Astrocyte (in vitro differentiated cells and primary cell): ENCODE data around the gene CRACDL.

ENCODE experiments used
- EZH2 ChIP-seq: IDR thresholded peaks from 2 replicates; pipeline ENCODE4 v1.6.1; 2012; ENCODE audit warnings: mild to moderate bottlenecking, low read length, inconsistent platforms; ENCODE audit not compliant: insufficient read depth
- TF ChIP-seq, protein P1 (sequence below): IDR thresholded peaks from 2 replicates; pipeline ENCODE4 v1.5.1; 2011; ENCODE audit warnings: low read depth, mild to moderate bottlenecking, inconsistent platforms, low read length, moderate library complexity; ENCODE audit not compliant: insufficient read depth

DNA sequence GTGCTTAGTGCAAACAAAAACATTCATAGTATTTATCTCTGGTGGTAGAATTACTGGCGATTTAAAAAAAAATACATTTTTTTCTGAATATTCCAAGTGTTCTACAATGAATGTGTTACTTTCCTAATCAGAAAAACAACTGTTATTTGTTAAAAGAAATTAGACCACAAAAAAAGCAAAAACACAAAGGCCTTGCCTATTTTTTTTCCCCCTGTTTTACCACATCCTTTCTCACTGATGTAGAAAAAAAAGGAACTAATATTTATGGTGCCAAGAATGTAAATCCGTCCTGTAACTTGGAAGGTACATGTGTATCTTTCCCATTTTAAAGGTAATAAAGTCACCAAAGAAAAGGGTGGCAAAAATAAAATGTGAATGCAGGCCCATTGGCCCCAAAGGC is 176.7 kb downstream of the CRACDL start:
- TF ChIP-seq, protein P1, sequence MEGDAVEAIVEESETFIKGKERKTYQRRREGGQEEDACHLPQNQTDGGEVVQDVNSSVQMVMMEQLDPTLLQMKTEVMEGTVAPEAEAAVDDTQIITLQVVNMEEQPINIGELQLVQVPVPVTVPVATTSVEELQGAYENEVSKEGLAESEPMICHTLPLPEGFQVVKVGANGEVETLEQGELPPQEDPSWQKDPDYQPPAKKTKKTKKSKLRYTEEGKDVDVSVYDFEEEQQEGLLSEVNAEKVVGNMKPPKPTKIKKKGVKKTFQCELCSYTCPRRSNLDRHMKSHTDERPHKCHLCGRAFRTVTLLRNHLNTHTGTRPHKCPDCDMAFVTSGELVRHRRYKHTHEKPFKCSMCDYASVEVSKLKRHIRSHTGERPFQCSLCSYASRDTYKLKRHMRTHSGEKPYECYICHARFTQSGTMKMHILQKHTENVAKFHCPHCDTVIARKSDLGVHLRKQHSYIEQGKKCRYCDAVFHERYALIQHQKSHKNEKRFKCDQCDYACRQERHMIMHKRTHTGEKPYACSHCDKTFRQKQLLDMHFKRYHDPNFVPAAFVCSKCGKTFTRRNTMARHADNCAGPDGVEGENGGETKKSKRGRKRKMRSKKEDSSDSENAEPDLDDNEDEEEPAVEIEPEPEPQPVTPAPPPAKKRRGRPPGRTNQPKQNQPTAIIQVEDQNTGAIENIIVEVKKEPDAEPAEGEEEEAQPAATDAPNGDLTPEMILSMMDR: no peak
- TF ChIP-seq EZH2: no peak
